Activated naive CD4-positive, alpha-beta T cell treated with anti-CD3 and anti-CD28 coated beads, Interleukin-2, amount 50 U/mL, for 72 hours (primary cell): ENCODE data around the gene PUS3. TPM values are rescaled to one million over a fixed set of nuclear protein-coding genes. Genes with fewer than 3 reads are reported as not detected.
"Not testable (repeated sequence)": the region's sequence is repeated elsewhere in the genome, so short reads cannot be mapped to it uniquely, and the experiment has no call there.

ENCODE experiments used
- ATAC-seq, 2 donors: fragments of 150-1000 bp; cut with Tn5 transposase; 2 replicates each; pipeline ENCODE4 v1.10.0; 2021; ENCODE audit warnings: mild to moderate bottlenecking in 2 of 2, moderate library complexity in 2 of 2
- DNase-seq, 2 donors: peaks; one replicate each; pipeline ENCODE4 v3.0.0; 2021 to 2022; ENCODE audit warnings: low spot score in 2 of 2
- H3K27ac Mint-ChIP-seq, 2 donors: one replicate each; pipeline ENCODE4 v1.8.0; 2022; ENCODE audit warnings: mild to moderate bottlenecking in 2 of 2, mixed read lengths in 2 of 2
- H3K36me3 Mint-ChIP-seq, 2 donors: one replicate each; pipeline ENCODE4 v1.8.0; 2022; ENCODE audit warnings: mixed read lengths in 2 of 2
- H3K9me3 Mint-ChIP-seq, 2 donors: one replicate each; pipeline ENCODE4 v1.8.0; 2022; ENCODE audit warnings: mixed read lengths in 2 of 2
- total RNA-seq, 2 donors: library from RNA; stranded (reverse); gene quantifications; one replicate each; pipeline ENCODE4 v1.2.3, GENCODE V29; 2022

Gene PUS3
- total RNA-seq, 2 donors from 2014 or later, result 10.2 to 32.2 TPM

GRCh38 chr11:125902277-125902926, 604 bp downstream of the PUS3 start:
- DNase-seq, result no peak
- ATAC-seq, result peak in 1 of 2 donors; percentile 25
- Mint-ChIP-seq H3K27ac (peak overlapping the region; percentile 94 to 99), H3K9me3 (peaks cover 0 to 3% of the 10 kb centered on the region in 2 donors), H3K36me3 (peaks cover 23 to 30% of the 10 kb centered on the region in 2 donors)

- ATAC-seq (no peak), DNase-seq (no peak)
- Mint-ChIP-seq H3K27ac (peak overlapping the region; percentile 44 to 99), H3K36me3 (peaks cover 23 to 31% of the 10 kb centered on the region in 2 donors), H3K9me3 (peaks cover 0 to 3% of the 10 kb centered on the region in 2 donors)
Measured at GRCh38 chr11:125901872-125902271, 1.1 kb downstream of the PUS3 start.

GRCh38 chr11:125892994-125893393, 10.0 kb downstream of the PUS3 start:
- H3K36me3 Mint-ChIP-seq, result peaks cover 10 to 12% of the 10 kb centered on the region in 2 donors
- peak overlapping the region in 1 of 2 donors; percentile 25 for H3K27ac Mint-ChIP-seq
- ATAC-seq (no peak), DNase-seq (no peak)
- H3K9me3 Mint-ChIP-seq, result no peaks in the 10 kb centered on the region

GRCh38 chr11:125892071-125892470, 10.9 kb downstream of the PUS3 start:
- H3K36me3 Mint-ChIP-seq, result peaks cover 10 to 17% of the 10 kb centered on the region in 2 donors

GRCh38 chr11:125890447-125891100, 12.4 kb downstream of the PUS3 start:
- Mint-ChIP-seq H3K27ac (no peak overlapping the region), H3K36me3 (peaks cover 6 to 22% of the 10 kb centered on the region in 2 donors), H3K9me3 (no peaks in the 10 kb centered on the region)
- no peak for ATAC-seq
- no peak for DNase-seq

More at GRCh38 chr11:125892071-125892470, 10.9 kb downstream of the PUS3 start:
- no peaks in the 10 kb centered on the region for H3K9me3 Mint-ChIP-seq
- H3K27ac Mint-ChIP-seq, result peak overlapping the region in 1 of 2 donors; percentile 55
- DNase-seq (no peak), ATAC-seq (no peak)

GRCh38 chr11:125887373-125888324, 15.4 kb downstream of the PUS3 start, which contains the start of gene HYLS1:
Gene HYLS1 (plus strand): TSS chr11:125887668. CDS start chr11:125899369, 11,701 bp downstream.
- H3K27ac Mint-ChIP-seq, result peak within 1 kb of the TSS; percentile 92 to 96
- DNase-seq (peak; percentile 98 to 99), ATAC-seq (peak; percentile 90 to 94)
- no peaks in the 10 kb centered on the region for H3K9me3 Mint-ChIP-seq
- H3K36me3 Mint-ChIP-seq, result peaks cover 0 to 9% of the 10 kb centered on the region in 2 donors

GRCh38 chr11:125886997-125887372, 16.0 kb downstream of the PUS3 start:
- peak; percentile 32 to 36 for ATAC-seq
- peaks cover 0 to 9% of the 10 kb centered on the region in 2 donors for H3K36me3 Mint-ChIP-seq
- H3K9me3 Mint-ChIP-seq, result no peaks in the 10 kb centered on the region
- peak overlapping the region; percentile 92 to 96 for H3K27ac Mint-ChIP-seq
- DNase-seq, result peak in 1 of 2 donors; percentile 47

- no peak for DNase-seq
- Mint-ChIP-seq H3K27ac (no peak overlapping the region), H3K36me3 (peaks cover 0 to 9% of the 10 kb centered on the region in 2 donors), H3K9me3 (no peaks in the 10 kb centered on the region)
- no peak for ATAC-seq
Measured at GRCh38 chr11:125883375-125883774, 19.6 kb downstream of the PUS3 start.

- H3K36me3 Mint-ChIP-seq, result no peaks in the 10 kb centered on the region
- no peak overlapping the region for H3K27ac Mint-ChIP-seq
- no peaks in the 10 kb centered on the region for H3K9me3 Mint-ChIP-seq
- DNase-seq (no peak), ATAC-seq (no peak)
Measured at GRCh38 chr11:125881291-125881690, 21.7 kb downstream of the PUS3 start.

GRCh38 chr11:125874556-125875124, 28.4 kb downstream of the PUS3 start:
- H3K9me3 Mint-ChIP-seq, result peaks cover 0 to 5% of the 10 kb centered on the region in 2 donors

GRCh38 chr11:125873881-125874555, 29.0 kb downstream of the PUS3 start:
- H3K27ac Mint-ChIP-seq, result no peak overlapping the region
- DNase-seq (no peak), ATAC-seq (no peak)
- peaks cover 0 to 5% of the 10 kb centered on the region in 2 donors for H3K9me3 Mint-ChIP-seq
- H3K36me3 Mint-ChIP-seq, result peaks cover 0 to 8% of the 10 kb centered on the region in 2 donors

More at GRCh38 chr11:125874556-125875124, 28.4 kb downstream of the PUS3 start:
- Mint-ChIP-seq H3K27ac (no peak overlapping the region), H3K36me3 (peaks cover 0 to 8% of the 10 kb centered on the region in 2 donors)
- DNase-seq, result peak in 1 of 2 donors; percentile 64
- ATAC-seq, result peak; percentile 84 to 85

- Mint-ChIP-seq H3K27ac (peak overlapping the region in 1 of 2 donors; percentile 39), H3K36me3 (peaks cover 0 to 8% of the 10 kb centered on the region in 2 donors), H3K9me3 (peaks cover 0 to 5% of the 10 kb centered on the region in 2 donors)
- DNase-seq (no peak), ATAC-seq (no peak)
Measured at GRCh38 chr11:125872138-125872491, 30.9 kb downstream of the PUS3 start.

- DNase-seq (peak in 1 of 2 donors; percentile 42), ATAC-seq (peak; percentile 39 to 47)
- peaks cover 0 to 5% of the 10 kb centered on the region in 2 donors for H3K9me3 Mint-ChIP-seq
- H3K36me3 Mint-ChIP-seq, result peaks cover 0 to 8% of the 10 kb centered on the region in 2 donors
- peak overlapping the region in 1 of 2 donors; percentile 39 for H3K27ac Mint-ChIP-seq
Measured at GRCh38 chr11:125871391-125872137, 31.4 kb downstream of the PUS3 start.

GRCh38 chr11:125869521-125869920, 33.5 kb downstream of the PUS3 start:
- ATAC-seq, result no peak
- peaks cover 0 to 8% of the 10 kb centered on the region in 2 donors for H3K36me3 Mint-ChIP-seq
- H3K9me3 Mint-ChIP-seq, result peaks cover 0 to 5% of the 10 kb centered on the region in 2 donors
- no peak for DNase-seq
- H3K27ac Mint-ChIP-seq, result no peak overlapping the region

GRCh38 chr11:125865354-125865753, 37.7 kb downstream of the PUS3 start:
- not testable (repeated sequence) for H3K36me3 Mint-ChIP-seq, H3K9me3 Mint-ChIP-seq, ATAC-seq, DNase-seq, H3K27ac Mint-ChIP-seq
